Mammary epithelial cell (primary cell): ENCODE results near the gene HIP1.

Experiments
- CTCF ChIP-seq, 2 donors: IDR thresholded peaks in 1 of 2; conservative IDR thresholded peaks in 1 of 2; 2 replicates each; pipeline ENCODE4 v1.5.1; 2011 to 2012; ENCODE audit warnings: inconsistent platforms in 2 of 2, low read length in 2 of 2, mild to moderate bottlenecking in 2 of 2, control low read depth in 1 of 2, low read depth in 1 of 2; ENCODE audit not compliant: insufficient read depth in 1 of 2; ENCODE audit errors: extremely low read depth in 1 of 2
- EZH2 ChIP-seq: IDR thresholded peaks from 2 replicates; pipeline ENCODE4 v1.6.1; 2012; ENCODE audit warnings: low read length, inconsistent platforms, borderline replicate concordance

GRCh38 chr7:75772081-75773077, 33.6 kb upstream of the HIP1 start, which contains the start of gene CCL26:
- no peak for TF ChIP-seq CTCF (conservative IDR thresholded peaks at IDR 0.05 in 1 of 2, IDR thresholded peaks at IDR 0.05 in 1 of 2; ENCODE audit: extremely low read depth in 1 of 2, insufficient read depth in 1 of 2, low read depth in 1 of 2, low read length in 2 of 2)
- TF ChIP-seq EZH2: no peak
